ENCODE results near the gene CNIH4.
"Not testable (repeated sequence)": the region's sequence is repeated elsewhere in the genome, so short reads cannot be mapped to it uniquely, and the experiment has no call there.

The CNIH4 gene

DNA sequence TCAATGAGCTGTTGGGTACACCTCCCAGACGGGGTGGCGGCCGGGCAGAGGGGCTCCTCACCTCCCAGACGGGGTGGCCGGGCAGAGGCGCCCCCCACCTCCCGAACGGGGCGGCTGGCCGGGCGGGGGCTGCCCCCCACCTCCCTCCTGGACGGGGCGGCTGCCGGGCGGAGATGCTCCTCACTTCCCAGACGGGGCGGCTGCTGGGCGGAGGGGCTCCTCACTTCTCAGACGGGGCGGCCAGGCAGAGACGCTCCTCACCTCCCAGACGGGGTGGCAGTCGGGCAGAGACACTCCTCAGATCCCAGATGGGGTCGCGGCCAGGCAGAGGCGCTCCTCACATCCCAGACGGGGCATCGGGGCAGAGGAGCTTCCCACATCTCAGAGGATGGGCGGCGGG is 7.0 kb upstream of the CNIH4 start:
- DNase-seq, result not testable (repeated sequence)

- DNase-seq, result not testable (repeated sequence)
Measured at GRCh38 chr1:224352436-224353085, 4.1 kb upstream of the CNIH4 start.

- no peak for DNase-seq
Measured at GRCh38 chr1:224353975-224354925, 2.4 kb upstream of the CNIH4 start.

- peak in 1 of 6 experiments; percentile 16 for DNase-seq
Measured at GRCh38 chr1:224357626-224358124, 996 bp downstream of the CNIH4 start.

GRCh38 chr1:224358237-224358636 is 1.6 kb downstream of the CNIH4 start:
- DNase-seq, result no peak

- no peak for DNase-seq
Measured at GRCh38 chr1:224359207-224359606, 2.5 kb downstream of the CNIH4 start.

GRCh38 chr1:224368409-224368808 is 11.7 kb downstream of the CNIH4 start:
- DNase-seq, result no peak

GRCh38 chr1:224373008-224373590 is 16.4 kb downstream of the CNIH4 start:
- no peak for DNase-seq

DNA sequence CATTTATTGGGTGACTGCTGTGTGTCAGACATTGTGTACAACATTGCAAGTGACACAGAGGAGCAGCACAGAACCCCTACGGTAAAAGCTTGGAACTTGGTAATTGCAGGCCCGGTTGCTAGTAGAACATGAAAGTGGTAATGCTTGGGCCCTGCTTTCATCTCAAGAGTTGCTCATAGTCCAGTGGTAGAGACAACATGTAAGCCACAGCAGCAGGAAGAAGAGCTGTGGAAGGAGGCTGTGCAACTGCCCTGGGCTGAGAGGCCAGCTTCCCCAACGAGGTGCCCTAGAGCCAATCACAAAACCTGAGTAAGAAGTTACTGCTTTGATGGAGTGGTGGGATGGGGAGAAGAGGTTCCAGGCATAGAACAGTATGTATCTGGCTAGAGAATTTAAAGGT is 18.4 kb downstream of the CNIH4 start:
- no peak for DNase-seq

DNA sequence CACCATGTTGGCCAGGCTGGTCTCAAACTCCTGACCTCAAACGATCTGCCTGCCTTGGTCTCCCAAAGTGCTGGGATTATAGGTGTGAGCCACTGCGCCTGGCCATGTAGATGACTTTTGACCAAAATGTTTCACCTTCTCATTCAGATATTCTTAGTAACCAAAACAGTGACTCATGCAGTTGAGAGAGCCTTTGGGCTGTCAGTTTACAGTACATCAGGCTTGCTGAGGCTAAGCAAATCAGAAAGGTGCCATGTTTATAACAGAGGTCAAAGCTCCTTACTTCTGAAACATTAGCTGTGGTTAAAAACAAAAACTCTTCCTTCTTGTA is 21.0 kb downstream of the CNIH4 start:
- no peak for DNase-seq

GRCh38 chr1:224378855-224379631 is 22.4 kb downstream of the CNIH4 start:
- DNase-seq, result no peak

DNA sequence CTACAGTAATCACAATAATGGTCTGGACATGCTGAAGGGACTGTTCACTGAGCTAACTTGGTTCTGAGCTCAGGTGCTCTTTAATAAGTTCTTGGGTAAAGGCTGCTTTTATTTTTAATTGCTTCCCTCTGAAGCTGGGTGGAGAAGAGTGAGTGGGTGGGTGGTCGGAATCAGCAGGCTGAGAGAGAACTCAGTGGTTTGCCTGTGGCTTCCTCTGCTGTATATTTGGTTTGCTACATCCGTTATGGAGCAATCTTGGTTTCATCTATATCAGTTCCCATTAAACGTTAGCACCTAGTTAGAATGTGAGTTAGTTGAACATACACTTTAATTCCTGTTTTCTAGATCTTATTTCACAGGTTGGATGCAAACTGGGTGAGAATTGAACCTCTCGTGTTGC is 23.3 kb downstream of the CNIH4 start:
- peak in 3 of 6 experiments; percentile 40 to 57 (median 42) for DNase-seq

DNA sequence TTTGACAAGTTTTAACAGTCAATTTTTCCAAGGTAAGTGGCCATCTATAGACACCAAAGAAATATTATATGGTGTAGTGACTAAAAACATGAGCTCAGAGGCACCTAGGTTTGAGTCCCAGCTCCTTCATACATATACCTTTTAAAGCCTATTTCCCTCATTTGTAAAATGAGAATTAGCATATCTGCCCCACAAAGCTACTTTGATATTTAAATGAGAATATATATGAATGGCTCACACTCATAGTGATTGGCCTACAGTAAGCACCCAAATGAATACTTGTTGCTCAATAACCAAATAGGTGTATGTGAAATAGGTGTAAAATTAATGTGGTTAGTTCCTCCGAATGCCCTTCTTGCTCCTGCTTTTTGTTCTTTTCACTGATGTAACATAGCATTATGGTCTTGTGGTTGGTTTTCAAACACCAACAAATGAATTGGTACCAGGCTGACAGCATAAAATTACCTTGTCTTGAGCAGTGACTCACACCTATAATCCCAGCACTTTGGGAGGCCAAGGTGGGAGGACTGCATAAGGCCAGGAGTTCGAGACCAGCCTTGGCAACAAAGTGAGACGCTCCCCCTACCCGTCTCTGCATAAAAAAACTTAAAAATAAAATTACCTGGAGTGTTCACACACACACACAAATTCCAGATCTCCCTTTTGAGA is 25.3 kb downstream of the CNIH4 start:
- no peak for DNase-seq

DNA sequence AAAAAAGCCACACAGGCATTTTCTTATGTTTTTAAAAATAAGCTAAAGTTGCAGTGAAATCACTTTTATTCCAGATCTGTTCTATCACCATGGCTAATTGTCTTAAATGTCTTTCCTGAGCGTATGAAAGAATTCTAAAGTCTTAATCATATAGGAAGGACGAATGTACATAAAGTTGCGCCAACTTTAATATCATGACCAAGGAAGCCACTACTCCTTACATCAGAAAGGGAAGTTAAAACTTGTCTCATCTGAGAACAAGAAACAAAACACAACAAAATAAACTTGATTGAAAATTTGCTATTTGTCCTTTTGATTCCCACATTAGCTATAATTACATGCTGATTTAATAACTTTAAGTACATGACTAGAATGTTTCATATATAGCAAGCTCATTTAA is 26.5 kb downstream of the CNIH4 start:
- no peak for DNase-seq

DNA sequence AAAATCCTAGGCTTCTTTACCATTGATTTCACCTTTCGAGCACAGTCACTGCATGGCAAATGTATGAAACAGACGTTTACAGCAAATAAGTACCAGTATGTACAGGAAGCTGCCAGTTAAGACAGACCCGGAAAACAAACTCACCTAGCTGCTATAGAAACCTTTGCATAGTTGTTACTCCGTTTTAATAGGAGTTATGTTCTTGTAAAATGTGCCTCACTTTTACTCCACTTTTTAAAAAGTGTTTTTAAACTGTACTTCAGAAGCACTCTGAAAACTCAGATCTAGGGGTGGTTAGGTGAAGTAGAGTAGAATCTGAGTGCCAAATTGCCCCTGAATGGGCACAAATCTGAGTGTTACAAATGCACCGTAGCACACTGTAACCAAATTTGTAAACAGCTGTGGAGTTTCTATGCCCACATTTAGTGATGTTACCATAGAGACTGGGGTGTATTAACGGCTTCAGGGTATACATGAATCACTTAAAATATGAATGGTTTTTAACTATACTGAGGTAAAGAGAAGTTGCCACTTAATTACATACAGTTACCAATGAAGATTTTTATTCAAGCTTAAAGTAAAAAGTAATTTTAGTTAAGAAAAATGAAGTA is 30.7 kb downstream of the CNIH4 start:
- DNase-seq, result peak in 3 of 6 experiments; percentile 44 to 73 (median 57)

- DNase-seq, result no peak
Measured at GRCh38 chr1:224387943-224388342, 31.3 kb downstream of the CNIH4 start.

DNA sequence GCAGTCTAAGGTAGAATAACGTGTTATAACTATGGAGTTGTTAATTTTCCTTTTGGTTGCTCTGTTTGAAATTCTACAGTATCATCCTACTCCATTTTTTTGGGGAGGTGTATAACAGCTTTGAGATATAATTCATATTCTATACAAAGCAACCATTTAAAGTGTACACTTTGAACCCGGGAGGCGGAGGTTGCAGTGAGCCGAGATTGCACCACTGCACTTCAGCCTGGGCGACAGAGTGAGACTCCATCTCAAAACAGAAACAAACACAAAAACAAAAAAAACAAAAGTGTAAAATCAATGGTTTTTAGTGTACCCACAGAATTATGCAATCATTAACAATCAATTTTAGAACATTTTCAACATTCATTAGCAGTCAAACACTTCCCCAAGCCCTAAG is 33.8 kb downstream of the CNIH4 start:
- no peak for DNase-seq

DNA sequence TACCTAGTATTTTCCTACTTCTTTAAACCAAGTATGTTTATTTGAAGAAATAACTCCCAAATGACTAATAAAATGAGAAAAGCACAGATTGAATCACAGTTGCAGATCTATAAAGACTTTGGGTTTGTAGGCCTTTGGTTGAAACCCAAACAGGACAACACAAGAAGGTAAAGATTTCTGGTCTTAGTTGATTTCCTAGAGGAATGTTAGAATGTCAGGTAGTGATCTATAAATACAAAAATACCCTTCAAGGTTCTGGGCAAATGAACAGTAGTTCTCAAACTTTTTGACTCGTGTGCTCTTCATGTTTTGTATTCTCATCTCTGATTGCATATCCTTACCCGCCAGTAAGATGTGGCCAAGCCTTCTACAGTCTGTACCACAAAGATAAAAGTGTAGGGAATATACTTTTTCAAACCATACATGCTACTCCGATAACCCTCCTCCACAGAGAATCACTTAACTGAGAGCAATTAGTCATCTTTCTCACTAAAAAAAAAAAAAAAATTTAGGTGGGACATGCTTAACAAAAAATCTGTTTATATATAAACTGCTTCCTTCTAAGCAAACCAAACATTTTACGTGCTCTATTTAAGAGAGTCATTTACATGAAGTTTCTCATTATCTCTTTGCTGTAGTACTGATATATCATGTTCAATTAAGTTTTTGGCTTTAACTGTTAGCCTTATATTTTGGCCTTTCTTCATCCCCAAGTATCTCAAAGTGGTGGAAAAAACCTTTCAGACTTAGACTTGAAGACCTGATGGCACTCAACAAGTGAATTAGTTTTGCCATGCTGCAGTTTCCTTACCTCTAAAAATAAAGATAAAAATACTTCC is 36.0 kb downstream of the CNIH4 start:
- DNase-seq, result no peak

DNA sequence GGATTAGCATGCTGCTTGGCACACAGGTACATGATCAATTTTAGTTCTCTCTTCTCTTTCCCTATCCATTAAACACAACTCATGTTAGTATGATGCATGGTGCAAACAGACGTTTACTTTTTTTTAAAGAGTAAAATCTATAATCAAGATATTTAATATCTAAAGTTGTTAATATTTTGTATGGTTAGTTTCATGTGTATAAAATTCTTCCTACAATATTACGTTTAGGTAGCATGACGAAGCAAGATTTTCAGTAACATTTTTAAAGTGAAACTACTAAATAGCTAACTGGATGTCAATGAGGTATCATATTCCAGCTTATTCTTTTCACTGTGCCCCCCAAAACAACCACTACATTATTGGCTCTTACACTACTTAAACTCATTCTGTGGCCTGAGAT is 36.6 kb downstream of the CNIH4 start:
- no peak for DNase-seq

DNA sequence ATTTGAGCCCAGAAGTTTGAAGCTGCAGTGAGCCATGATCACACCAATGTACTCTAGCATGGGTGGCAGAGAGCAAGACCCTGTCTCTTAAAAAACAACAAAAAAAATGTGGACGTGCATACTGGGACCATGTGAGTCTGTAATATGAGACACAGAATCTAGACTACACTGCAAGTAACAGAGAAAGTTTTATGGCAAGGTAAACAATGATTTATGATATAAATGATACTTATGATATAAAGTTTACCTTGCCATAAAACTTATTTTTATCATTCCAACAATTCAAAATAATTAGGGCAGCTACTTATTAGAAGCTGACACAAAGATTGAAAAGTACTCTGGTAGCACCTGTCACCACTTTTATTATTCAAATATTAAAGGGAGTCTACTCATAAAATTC is 43.2 kb downstream of the CNIH4 start:
- DNase-seq, result no peak

GRCh38 chr1:224402472-224403036 is 45.9 kb downstream of the CNIH4 start:
- DNase-seq, result no peak
